Measurements from ENCODE around the gene KRTAP12-2.
"Not testable (repeated sequence)": the region's sequence is repeated elsewhere in the genome, so short reads cannot be mapped to it uniquely, and the experiment has no call there.

The KRTAP12-2 gene

DNA sequence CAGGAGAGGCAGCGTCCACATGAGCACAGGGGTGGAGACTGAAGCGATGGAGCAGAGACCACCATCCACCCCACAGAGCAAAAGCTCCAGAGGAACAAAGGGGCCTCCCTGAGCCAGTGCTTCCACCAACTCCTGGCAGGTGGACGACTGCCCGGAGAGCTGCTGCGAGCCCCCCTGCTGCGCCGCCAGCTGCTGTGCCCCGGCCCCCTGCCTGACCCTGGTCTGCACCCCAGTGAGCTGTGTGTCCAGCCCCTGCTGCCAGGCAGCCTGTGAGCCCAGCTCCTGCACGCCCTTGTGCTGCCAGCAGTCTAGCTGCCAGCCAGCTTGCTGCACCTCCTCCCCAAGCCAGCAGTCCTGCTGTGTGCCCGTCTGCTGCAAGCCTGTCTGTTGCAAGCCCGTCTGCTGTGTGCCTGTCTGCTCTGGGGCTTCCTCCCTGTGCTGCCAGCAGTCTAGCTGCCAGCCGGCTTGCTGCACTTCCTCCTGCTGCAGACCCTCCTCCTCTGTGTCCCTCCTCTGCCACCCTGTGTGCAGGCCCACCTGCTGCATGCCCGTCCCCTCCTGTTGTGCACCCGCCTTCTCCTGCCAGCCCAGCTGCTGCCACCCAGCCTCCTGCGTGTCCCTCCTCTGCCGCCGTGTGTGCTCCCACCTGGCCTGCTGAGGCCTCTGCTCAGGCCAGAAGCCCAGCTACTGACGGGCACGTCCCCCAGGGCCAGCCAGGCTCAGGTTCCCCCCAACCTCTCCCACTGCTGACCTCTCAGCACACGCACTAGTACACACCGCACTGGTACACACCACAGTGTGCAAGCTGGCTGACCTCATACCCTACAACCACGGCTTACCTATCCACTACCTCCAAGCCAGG, 35.6 kb upstream of the KRTAP12-2 start:
- DNase-seq (ENCODE audit: low read depth in 2 of 2), result no peak

DNA sequence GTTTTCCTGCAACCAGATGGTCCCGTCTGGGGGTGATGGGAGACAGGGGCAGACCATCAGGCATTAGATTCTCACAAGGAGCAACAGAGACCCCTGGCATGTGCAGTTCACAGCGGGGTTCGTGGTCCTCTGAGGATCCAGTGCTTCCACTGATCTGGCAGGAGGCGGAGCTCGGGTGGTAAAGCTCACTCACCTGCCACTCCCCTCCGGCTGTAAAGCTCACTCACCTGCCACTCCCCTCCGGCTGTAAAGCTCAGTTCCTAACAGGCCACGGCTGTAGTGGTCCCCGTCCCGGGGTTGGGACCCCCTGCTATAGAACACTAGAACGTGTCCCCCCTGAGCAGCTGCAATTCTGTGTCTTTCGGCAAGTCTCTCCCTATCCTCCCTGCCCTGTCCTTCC, 34.8 kb upstream of the KRTAP12-2 start:
- no peak for DNase-seq (ENCODE audit: low read depth in 2 of 2)

DNA sequence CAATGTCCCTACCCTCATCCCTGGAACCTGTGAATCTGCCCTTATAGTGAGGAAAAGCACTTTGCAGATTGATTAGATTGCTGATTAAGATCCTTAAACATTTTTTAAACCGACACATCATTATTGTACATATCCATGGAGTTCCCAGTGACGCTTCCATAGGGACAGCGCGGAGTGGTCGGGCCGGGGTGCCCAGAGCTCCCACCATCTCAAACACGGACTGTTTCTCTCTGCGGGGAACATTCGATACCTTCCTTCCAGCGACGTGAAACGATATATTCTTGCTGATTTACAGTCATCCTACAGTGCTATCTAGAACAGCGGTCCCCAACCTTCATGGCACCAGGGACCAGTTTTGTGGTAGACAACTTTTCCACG, 34.3 kb upstream of the KRTAP12-2 start:
- no peak for DNase-seq (ENCODE audit: low read depth in 2 of 2)

GRCh38 chr21:44700101-44701022, 33.6 kb upstream of the KRTAP12-2 start:
- no peak for DNase-seq (ENCODE audit: low read depth in 2 of 2)

GRCh38 chr21:44699502-44700001, 32.8 kb upstream of the KRTAP12-2 start:
- DNase-seq (ENCODE audit: low read depth in 2 of 2), result no peak

DNA sequence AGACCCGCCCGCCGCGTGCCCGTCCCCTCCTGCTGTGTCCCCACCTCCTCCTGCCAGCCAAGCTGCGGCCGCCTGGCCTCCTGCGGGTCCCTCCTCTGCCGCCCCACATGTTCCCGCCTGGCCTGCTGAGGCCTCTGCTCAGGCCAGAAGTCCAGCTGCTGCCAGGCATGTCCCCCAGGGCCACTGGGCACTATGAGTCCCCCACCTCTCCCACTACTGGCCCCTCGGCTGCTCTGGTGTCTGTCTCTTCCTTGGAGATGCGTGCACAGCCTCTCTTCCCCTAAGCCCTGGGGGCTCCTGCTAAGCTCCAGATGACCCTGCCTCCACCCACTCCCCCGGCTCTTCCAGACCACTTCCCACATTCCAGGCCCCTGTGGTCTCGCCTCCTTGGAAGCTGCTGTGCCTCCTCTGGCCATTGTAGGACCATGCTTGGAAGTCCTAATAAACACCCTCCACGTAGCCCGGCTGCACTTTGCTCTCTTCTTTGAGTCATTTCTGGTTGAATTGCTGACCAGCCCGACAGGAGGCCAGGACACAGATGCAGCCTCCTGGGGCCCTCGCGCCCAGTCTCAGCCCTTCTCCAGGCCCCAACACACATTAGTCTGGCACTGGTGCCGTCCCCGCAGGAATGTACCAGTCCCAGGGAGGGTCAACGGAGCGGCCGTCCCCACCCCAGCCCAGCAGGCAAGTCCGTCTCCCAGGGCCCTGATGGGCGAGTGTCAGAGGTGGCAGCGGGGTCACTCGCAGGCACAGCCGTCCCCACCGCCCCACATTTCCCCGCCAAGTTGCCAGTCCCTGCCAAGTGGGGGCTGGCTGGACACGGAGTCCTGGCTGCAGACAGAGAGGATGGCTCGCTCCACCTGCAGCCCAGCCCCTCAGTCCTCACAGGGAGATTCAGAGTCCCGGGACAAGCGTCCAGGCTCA, 31.3 kb upstream of the KRTAP12-2 start:
- no peak for DNase-seq (ENCODE audit: low read depth in 2 of 2)

GRCh38 chr21:44697172-44697810, 30.6 kb upstream of the KRTAP12-2 start, which contains the start of gene KRTAP10-12:
Gene KRTAP10-12 (plus strand): TSS chr21:44697172. CDS start chr21:44697202, 30 bp downstream.
- not testable (repeated sequence) for DNase-seq (ENCODE audit: low read depth in 2 of 2)

DNA sequence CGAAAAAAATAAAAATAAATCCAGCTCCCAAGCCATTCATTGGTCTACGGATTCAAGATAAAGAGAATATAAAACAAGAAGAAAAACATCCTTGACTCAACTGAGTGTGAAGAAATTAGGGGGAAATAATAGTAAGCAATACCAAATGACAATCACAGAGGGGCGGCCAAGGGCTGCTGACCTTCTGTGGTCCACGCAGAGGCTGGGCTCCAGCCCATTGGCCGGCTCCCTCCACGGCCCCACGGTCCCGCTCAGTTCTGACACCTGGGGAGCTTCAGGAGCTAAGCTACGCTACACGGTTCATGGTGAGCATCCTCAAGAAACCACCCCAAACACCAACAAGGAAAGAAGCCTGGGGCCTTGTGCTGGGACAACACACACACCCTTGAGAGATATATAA, 29.8 kb upstream of the KRTAP12-2 start:
- no peak for DNase-seq (ENCODE audit: low read depth in 2 of 2)

DNA sequence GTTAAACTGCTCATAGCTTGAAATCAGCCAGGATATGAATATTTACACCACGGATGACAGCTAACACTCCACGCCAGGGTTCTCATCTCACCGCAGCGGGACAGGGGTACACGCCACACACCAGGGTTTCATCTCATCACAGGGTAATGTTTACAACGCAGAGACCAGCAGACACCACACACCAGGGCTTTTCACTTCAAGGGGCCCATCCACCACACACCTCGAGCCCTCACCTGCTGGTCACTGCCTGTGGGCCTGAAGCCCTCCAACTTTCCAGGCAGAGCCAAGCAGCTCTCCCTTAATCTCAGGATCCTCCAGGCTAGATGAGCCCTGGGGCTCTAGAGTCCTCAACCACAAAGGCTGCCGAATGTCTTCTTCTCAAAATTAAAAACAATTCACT, 28.9 kb upstream of the KRTAP12-2 start:
- DNase-seq (ENCODE audit: low read depth in 2 of 2), result no peak

- no peak for DNase-seq (ENCODE audit: low read depth in 2 of 2)
These were observed 28.5 kb upstream of the KRTAP12-2 start for GRCh38 chr21:44695184-44695583.

GRCh38 chr21:44694776-44695175, 28.0 kb upstream of the KRTAP12-2 start:
- no peak for DNase-seq (ENCODE audit: low read depth in 2 of 2)

DNA sequence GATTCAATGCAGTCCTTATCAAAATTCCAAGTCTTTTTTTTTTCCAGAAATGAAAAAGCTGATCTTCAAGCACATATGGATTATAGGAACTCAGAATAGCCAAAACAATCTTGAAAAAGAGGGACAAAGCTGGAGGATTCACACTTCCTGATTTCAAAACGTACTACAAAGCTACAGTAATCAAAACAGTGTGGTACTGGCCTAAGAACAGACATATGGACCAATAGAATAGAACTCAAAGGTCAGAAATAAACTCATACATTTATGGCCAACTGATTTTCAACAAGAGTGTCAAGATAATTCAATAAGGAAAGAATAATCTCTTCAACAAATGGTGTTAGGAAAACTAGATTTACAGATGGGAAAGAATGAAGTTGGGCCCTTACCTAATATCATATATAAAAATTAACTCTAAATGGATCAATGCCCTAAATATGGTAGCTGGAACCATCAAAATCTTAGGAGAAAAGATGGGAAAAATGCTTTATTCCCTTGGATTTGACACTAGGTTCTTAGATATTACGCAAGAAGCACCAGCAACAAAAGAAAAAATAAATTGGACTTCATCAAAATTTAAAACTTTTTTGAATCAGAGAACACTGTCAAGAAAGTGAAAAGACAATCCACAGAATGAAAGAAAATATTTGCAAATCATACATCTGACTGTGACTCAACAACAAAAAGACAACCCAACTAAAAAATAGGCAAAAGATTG, 26.2 kb upstream of the KRTAP12-2 start:
- no peak for DNase-seq (ENCODE audit: low read depth in 2 of 2)

DNA sequence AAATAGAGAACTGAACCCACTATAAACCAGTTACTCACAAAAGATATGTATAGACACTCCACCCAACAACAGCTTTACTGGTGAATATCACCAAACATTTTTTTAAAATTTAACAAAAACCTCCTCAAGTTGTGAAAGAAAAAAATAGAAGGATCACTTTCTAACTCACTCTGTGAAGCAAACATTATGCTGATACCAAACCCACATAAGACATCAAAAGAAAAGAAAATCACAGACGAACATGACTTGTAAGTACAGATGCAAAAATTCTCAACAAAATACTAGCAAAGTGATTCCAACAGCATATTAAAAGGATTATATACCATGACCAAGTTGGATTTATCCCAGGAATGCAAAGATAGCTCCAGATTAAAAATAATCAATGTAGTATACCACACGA, 25.0 kb upstream of the KRTAP12-2 start:
- no peak for DNase-seq (ENCODE audit: low read depth in 2 of 2)

- DNase-seq (ENCODE audit: low read depth in 2 of 2), result not testable (repeated sequence)
These were observed 23.0 kb upstream of the KRTAP12-2 start for GRCh38 chr21:44689740-44690139.

GRCh38 chr21:44687671-44688070, 20.9 kb upstream of the KRTAP12-2 start:
- DNase-seq (ENCODE audit: low read depth in 2 of 2), result no peak

- DNase-seq (ENCODE audit: low read depth in 2 of 2), result no peak
These were observed 20.3 kb upstream of the KRTAP12-2 start for GRCh38 chr21:44686843-44687561.

DNA sequence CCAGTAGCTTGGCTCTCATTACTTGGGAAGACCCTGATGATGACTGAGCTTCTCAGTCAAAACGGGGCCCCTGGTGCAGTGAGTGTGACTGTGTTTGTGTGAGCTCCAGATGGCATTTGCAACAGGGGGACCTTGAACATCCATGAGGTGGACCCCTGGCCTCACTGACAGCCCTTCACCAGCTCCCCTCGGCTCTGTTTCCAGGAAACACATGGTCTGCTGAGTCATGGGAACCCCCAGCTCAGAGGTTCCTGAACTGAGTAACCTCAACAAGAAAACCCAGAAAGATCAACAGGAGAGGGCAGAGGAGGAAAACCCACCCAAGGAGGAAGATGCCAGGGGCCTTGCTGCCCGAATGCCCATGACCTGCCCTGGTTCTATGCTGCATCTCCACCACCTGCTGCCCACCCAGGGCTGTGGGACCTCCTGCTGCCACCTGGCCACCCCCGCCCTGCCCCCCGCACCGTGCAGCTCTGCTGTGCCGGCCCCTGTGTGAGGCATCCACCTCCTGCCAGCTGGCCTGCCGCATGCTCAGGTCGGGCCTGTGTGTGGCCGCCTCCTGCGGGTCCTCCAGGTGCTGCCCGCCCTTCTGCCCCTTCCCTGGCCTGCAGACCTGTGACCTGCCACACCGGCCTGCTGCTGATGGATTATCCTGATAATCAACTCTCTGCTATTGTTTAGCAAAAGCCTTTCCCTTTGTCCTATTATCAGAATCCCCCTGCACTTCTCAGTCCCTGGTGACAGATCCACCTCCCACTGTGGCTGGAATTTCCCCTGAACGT, 19.5 kb upstream of the KRTAP12-2 start:
- no peak for DNase-seq (ENCODE audit: low read depth in 2 of 2)

GRCh38 chr21:44685050-44685449, 18.3 kb upstream of the KRTAP12-2 start:
- not testable (repeated sequence) for DNase-seq (ENCODE audit: low read depth in 2 of 2)

- DNase-seq (ENCODE audit: low read depth in 2 of 2), result no peak
These were observed 17.8 kb upstream of the KRTAP12-2 start for GRCh38 chr21:44684483-44684882.
